GM21528 (cell line): Measurements from ENCODE around the gene ATP9A.
"Not testable (repeated sequence)": the region's sequence is repeated elsewhere in the genome, so short reads cannot be mapped to it uniquely, and the experiment has no call there.

Experiments used
- ATAC-seq: cut with Tn5 transposase; IDR thresholded peaks from one replicate; pipeline ENCODE4 v1.9.1; 2021; ENCODE audit warnings: mild to moderate bottlenecking, moderate library complexity; ENCODE audit not compliant: unreplicated experiment, low FRiP score

ATP9A gene

GRCh38 chr20:51753220-51753619 lies 15.0 kb downstream of the ATP9A start:
- ATAC-seq: not testable (repeated sequence)

DNA sequence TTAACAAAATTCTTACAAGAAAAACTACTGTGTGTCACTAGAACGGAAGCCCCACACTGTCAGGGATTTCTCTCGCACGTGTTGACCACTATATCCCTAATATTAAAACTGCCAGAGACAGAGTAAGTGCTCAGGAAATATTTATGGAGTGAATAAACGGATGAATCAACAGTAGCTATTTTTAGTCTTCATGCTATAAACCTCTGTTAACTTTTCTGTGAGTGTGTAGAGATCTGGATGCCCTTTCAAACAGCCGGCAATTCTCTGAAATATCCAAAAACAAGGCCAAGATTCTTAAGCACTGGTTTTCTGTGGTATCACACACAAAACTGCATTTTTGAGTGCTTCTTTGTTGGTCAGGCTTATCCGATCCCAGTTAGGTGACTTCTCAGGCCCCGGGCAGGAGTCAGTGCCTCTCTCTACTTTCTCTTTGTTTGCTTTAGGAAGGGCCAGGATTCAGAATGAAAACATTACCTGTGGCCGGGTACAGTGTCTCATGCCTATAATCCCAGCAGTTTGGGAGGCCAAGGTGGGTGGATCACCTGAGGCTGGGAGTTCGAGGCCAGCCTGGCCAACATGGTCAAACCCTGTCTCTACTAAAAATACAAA lies 15.7 kb downstream of the ATP9A start:
- no peak for ATAC-seq

DNA sequence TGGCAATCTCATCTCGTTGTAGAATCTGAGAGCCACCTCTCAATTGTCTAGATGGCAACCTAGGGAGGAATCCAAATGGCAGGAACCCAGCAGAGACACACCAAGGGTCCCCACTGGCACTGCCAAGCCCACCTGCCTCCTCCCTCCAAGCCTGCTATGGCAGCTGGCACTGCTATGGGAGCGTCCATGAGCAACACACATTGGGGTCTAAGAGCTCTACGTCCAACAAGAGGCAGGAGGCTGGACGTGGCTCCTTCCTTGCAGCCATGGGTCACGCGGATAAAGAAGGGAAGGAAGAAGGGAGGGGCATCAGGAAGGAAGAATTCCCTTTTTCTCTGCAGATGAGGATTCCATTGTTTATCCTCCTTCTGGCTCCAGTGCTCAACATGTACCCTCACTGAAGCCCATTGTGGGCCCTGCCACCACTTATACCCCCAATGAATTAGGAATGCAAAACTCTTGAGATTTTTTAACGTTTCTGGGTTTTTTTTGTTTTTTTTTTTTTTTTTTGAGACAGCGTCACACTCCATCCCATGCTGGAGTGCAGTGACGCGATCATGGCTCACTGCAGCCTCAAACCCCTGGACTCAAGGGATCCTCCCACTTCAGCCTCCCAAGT lies 17.3 kb downstream of the ATP9A start:
- ATAC-seq: no peak

DNA sequence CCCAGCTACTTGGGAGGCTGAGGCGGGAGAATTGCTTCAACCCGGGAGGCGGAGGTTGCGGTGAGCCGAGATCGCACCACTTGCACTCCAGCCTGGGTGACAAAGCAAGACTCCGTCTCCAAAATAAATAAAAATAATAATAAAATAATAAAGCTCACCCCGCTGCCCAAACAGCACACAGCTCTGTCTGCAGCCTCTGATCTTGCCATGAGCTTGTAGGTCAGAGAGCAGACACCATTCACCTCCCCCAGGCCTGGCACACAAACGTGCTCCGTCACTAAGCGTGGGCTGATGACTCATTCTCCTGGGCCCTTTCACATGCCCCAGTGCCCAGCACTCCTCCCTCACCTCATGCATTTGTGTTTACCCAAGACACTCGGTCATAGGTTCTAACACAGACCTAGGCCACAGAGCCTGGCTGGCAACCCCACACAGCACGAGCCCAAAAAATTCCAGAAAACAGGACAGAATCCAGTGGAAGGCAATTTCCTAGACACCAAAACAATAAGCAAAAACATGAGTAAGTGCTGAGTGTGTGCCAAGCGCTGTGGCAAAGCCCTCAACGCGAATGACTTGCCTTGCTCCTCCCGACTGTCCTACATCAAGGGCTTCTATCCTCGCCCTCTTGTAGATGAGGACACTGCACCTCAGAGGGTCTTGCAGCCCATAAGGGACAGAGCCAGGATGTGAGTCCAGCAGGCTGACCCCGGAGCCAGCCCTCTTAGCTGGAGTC lies 18.0 kb downstream of the ATP9A start:
- ATAC-seq: no peak

DNA sequence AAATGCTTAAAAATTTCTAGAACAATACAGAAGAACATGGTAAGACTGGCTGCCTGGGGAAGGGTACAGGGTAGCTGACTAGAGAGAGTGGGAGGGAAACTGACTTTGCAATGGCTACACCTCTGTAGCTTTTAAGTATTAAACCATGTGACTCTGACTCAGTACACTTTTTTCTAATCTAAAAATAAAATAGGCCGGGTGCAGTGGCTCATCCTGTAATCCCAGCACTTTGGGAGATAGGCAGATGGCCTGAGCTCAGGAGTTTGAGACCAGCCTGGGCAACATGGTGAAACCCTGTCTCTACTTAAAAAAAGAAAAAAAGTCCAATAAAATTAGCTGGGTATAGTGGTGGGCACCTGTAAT lies 18.5 kb downstream of the ATP9A start:
- no peak for ATAC-seq

DNA sequence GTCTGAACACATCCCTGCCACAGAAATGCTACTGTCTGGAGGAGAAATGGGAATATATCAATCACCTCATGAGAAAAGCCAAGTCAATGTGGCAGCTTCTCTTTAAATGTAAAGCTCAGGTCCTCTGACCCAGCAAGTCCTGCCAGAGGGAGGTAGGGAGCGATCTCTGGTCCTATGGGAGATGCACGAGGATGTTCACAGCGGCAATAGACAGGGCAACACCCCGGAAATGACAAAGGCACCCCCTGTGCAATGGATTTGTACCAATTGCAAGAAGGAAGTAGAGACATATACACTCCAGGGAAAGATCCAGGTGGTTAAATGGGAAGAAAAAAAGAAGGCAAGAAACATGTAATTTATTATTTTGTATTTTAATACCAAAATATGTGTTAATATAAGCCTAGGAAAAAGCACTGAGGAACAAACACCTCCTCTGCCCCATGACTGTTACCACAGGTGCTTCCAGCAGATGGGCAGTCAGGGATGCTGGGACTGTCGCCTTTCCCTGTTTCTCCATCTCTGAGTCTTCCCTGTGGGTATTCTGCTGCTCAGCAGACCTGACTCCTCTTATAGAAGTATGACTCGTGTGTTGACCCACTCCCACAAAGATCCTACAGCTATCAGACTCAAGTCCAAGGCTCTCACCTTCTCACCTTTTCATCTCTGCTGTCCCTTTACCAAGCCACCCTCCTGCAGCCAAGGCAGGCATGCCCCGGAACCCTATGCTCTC lies 20.8 kb downstream of the ATP9A start:
- no peak for ATAC-seq

GRCh38 chr20:51745804-51746203 lies 22.4 kb downstream of the ATP9A start:
- ATAC-seq: no peak

GRCh38 chr20:51740838-51741237 lies 27.4 kb downstream of the ATP9A start:
- no peak for ATAC-seq

GRCh38 chr20:51740308-51740707 lies 27.9 kb downstream of the ATP9A start:
- not testable (repeated sequence) for ATAC-seq

DNA sequence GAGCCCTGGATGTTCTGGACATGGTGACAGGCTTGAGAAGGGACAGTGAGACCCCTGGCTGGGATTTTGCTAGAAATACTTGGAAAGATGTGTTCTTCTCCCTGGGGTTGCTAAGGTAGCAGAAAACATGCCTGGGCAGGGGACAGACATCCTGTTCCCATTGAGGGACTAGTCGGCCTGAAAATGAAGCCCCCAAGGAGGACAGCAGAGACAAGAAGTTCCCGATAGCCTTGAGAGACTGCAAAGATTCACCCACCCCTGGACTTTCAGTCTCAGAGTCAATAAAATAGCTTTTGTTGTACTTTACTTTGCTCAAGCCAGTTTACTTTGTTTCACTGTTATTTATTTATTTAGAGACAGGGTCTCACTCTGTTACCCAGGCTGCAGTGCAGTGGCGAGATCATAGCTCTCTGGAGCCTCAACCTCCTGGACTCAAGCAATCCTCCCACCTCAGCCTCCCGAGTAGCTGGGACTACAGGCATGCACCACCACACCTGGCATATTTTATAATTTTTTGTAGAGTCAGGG lies 28.4 kb downstream of the ATP9A start:
- no peak for ATAC-seq

GRCh38 chr20:51738877-51739447 lies 29.2 kb downstream of the ATP9A start:
- no peak for ATAC-seq

GRCh38 chr20:51738261-51738660 lies 29.9 kb downstream of the ATP9A start:
- not testable (repeated sequence) for ATAC-seq

DNA sequence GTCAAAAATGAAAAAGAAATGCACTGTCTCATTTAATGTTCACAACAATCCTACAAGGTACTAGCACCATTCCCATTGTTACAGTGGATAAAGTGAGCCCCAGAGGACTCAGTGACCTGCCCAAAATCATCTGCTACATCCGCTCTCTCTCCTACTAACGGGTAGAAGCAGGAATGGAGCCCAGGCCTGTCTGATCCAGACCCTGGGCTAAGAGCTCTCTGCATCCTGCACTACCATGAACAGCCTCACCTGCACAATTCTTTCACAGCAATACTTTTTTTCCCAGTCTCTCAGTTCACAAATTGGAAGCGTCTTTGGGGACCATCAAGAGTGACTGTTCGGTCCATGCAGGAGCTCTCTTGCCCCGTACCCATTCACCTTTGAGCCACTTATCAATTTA lies 31.2 kb downstream of the ATP9A start:
- ATAC-seq: no peak

- no peak for ATAC-seq
Measured at GRCh38 chr20:51735728-51736600, 32.2 kb downstream of the ATP9A start.

DNA sequence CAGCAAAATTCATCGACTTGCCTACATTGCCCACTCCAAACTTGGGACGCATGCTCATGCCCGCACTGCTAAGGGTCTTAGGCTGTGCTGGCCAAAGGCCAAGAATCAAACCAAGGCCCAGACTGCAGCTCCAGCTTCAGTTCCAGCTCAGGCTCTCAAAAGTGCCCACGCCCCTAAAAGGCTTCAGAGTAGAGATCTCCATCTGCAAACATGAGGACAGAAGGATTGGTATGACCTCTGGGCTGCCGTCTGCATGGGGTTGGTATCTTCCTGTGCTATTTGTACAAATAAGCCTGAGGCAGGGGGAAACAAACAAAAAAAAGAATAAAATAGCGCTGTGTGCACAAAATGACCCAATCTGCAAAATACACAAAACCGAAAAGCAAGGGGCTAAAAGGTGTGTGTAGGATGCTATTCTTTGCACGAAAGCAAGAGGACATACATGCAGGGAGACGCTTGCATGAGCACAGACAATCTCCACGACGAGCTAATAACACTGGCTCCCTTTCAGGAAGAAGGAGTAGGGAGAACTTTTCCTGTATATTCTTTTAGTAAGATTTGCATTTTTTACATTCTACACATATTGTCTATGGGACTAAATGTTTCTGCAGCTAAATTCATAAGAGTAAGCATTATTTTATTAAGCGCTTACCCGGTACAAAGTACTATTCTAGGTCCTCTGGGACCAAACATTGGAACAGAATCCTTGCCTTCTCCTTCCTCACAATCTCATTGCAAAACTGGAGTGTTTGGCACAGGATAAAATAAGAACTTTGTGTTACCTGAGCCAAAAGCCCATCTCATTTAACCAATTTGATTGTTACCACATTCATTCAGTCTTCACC lies 33.1 kb downstream of the ATP9A start:
- no peak for ATAC-seq

- no peak for ATAC-seq
Measured at GRCh38 chr20:51733070-51733469, 35.1 kb downstream of the ATP9A start.

DNA sequence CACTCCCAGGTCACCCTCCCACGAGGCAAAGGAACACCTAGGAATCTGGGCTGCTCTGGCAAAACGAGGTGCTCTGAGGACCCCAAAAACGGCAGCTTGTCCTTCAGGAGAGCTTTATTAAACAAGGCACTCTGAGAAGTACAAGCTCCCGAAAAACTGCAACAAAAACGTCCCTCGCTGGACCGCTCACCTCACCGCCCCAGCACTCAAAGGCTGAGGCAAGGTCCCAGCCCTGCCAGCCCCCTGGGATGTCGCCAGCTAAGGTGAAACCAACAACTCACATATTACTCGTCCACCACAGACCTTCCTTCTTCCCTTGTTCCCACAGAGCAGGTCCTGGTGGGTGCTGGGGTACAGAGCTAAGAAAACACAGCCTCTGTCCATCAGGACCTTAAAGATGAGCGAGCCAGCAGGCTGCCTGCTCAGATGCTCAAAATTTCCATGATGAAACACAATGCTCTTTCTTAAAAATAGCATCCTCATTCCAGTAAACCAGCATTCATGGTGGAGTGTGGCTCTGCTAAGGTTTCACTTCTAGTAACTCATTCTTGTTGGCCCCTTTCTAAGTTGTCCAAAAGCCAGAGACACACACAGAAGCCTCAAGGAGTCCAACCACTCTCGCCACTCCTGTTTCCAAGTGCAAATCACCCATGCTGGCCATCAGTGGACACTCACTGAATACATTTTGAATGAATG lies 35.9 kb downstream of the ATP9A start:
- no peak for ATAC-seq

GRCh38 chr20:51731731-51732095 lies 36.5 kb downstream of the ATP9A start:
- no peak for ATAC-seq
